GM13977 (cell line): ENCODE results near the gene AHRR.

ENCODE experiments used
- DNase-seq: peaks from one replicate; pipeline ENCODE4 v3.0.0; 2012; ENCODE audit warnings: low spot score
- in situ Hi-C: fragments of 300-500 bp; cut with MboI; formaldehyde crosslinking; loops from one replicate; pipeline ENCODE4 v1.12.0; 2022; ENCODE audit warnings: low sequenced_read_pairs, low pct_unique_long_range_greater_than_20kb, mixed read lengths, inconsistent platforms; ENCODE audit not compliant: unreplicated experiment
- TF ChIP-seq, protein P1 (sequence below): IDR thresholded peaks from 2 replicates; pipeline ENCODE4 v1.5.1; 2012; ENCODE audit warnings: mild to moderate bottlenecking, control low read depth; ENCODE audit not compliant: insufficient read depth; ENCODE audit errors: extremely low read depth, missing control alignments

AHRR gene

DNA sequence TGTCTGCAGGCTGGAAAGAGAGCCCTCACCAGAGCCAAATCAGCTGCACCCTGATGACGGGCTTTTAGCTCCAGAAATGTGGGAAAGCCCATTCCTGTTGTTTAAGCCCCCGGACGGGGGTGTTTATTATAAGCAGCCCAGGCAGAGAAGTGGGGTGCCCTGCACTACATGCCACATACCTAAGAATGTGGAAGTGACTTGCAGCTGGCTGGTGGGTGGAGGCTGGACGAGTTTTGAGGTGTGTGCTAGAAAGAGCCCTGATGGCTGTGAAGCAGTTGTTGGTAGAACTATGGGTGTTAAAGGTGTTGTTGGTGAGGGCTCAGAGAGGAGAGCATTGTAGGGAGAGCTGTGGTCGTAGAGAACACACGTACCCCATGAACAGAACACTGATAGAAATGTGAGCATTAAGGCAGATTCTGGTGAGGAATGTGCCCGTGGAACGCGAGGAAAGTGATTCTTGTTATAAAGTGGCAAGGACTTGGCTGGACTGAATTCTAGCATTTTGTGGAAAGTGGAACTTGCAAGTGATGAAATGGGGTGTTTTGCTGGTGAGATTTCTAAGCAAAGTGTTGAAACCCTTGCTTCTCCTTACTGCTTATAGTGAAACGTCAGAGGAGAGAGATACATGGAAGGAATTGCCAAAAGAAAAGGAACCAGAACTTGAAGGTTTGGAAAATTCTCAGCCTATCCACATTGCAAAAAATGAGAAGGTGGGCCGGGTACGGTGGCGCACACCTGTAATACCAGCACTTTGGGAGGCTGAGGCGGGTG lies 38.9 kb downstream of the AHRR start:
- DNase-seq = no peak
- in situ Hi-C loops = no loop called here

DNA sequence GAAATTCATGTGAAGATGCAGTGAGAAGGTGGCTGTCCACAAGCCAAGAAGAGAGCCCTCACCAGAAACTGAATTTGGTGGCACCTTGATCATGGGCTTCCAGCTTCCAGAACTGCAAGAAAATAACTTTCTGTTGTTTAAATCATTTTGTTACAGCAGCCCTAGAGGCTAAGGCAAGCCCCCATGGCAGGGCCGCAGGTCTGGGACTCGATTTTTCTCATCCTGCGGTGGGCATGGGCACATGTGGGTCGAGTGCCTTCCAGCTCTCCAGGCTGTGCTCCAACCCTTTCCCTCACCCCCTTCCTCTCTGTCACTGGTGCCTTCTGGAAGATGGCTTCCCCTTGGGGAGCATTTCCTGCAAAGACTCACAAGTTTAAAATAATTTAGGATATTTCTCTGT lies 40.7 kb downstream of the AHRR start:
- no peak for DNase-seq
- in situ Hi-C loops = no loop called here
- TF ChIP-seq, protein P1, sequence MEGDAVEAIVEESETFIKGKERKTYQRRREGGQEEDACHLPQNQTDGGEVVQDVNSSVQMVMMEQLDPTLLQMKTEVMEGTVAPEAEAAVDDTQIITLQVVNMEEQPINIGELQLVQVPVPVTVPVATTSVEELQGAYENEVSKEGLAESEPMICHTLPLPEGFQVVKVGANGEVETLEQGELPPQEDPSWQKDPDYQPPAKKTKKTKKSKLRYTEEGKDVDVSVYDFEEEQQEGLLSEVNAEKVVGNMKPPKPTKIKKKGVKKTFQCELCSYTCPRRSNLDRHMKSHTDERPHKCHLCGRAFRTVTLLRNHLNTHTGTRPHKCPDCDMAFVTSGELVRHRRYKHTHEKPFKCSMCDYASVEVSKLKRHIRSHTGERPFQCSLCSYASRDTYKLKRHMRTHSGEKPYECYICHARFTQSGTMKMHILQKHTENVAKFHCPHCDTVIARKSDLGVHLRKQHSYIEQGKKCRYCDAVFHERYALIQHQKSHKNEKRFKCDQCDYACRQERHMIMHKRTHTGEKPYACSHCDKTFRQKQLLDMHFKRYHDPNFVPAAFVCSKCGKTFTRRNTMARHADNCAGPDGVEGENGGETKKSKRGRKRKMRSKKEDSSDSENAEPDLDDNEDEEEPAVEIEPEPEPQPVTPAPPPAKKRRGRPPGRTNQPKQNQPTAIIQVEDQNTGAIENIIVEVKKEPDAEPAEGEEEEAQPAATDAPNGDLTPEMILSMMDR = no peak

More for the DNA sequence above, 38.9 kb downstream of the AHRR start:
- TF ChIP-seq, protein P1 = no peak

DNA sequence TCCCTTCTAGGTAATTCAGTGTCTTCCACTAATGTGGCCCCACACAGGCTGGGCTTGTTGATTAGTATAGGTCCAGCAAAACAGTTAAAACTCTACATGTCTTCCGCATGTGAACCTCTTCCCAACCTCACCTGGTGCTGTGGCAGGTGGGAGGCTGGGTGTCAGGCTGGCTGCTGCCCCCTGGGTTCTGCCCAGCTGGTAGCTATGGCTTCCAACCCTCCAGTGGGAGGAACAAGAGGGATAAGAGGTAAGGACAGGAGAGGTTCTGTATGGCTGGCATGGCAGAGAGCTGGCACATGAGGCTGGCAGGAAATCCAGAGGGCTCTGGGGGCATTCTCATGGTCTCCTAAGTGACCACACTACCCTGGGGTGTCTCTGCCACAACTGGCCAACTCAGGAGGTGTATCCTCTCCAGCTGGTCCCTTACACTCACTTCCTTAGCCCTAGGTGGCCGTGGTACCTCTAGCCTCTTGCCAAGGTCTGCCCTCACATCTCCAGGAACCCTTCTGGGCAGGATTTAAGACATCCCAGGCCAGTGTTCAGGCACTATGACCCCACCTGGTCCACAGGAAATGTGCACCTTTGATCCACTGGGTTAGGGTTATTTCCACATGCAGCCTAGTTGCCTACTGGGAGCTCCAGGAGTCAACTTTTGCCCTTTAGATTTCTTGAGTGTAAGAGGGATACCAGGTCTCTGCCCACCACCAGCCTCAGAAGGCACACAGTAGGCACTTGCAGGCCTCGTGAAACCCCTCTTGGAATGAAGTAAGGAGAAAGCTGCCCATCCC lies 41.7 kb downstream of the AHRR start:
- in situ Hi-C loops = no loop called here
- no peak for DNase-seq
- TF ChIP-seq, protein P1 = no peak

DNA sequence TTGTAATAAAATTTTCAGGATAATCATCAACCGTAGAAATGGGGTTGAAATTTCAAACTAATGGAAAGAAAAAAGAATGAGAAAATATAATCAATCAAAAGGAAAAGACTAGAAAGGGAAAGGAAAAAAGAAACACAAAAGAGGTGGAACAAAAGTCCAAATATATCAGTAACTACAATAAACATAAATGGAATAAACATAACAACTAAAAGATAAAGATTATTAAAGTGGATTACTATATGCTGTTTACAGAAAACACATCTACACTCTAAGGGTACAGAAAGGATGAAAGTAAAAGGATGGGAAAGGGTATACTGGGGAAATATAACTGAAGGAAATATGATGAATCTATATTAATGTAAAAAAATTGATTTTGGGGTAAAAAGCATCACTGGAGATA lies 43.0 kb downstream of the AHRR start:
- in situ Hi-C loops = no loop called here
- TF ChIP-seq, protein P1 = no peak
- DNase-seq = no peak

DNA sequence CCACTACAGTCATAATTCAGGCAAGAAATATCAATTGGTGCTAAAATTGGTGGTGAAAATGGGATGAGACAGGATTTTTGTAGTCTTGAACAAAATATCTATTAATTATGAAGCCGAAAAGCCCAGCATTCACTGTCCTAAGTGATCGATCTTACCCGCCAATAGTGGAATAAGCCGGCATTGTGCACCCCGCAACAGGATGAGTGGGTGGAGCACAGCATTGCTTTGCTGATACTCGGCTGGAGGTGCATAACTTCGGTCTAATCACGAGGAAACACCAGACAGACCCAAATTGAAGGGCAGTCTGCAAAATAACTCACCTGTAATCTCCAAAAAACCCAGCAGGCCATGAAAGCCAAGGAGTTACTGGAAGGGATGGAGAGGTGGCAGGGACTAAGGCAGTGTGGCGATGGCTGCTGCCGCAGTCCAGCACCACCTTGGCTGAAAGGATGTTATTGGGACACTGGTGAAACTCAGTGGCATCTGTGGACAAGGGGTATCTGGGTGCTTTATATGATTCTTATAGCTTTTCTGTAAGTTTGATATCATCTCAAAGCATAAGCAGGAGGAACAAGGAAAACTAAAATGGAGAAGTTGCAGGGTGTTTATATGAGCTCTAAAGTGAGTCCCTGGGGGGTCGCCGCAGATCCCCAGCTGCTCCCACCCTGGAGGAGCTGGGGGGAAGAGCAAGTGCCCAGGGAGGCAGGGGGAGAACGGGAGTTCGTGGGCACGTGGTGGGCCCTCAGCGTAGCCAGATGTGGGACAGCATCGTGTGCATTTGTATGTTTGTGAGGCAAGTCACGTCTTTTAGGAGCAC lies 45.2 kb downstream of the AHRR start:
- TF ChIP-seq, protein P1 = no peak
- in situ Hi-C loops = no loop called here
- DNase-seq = no peak
